GM12875 (cell line): Measurements from ENCODE around the gene INO80B.
"Not testable (repeated sequence)": the region's sequence is repeated elsewhere in the genome, so short reads cannot be mapped to it uniquely, and the experiment has no call there.

Experiments
- H3K4me3 ChIP-seq: one replicate; pipeline ENCODE4 v1.5.1; 2011; ENCODE audit warnings: low read depth, low read length, control low read depth
- CTCF ChIP-seq: IDR thresholded peaks from 2 replicates; pipeline ENCODE4 v1.5.1; 2011; ENCODE audit warnings: low read depth, mild to moderate bottlenecking, control low read depth, inconsistent platforms, low read length, moderate library complexity, borderline replicate concordance; ENCODE audit not compliant: insufficient read depth

Gene INO80B

GRCh38 chr2:74461187-74462053, 6.5 kb downstream of the INO80B start:
- peak; percentile 45; the same call in 1 of the 2 replicates for TF ChIP-seq CTCF

GRCh38 chr2:74462054-74462785, 7.3 kb downstream of the INO80B start:
- no peak overlapping the region for H3K4me3 ChIP-seq
- TF ChIP-seq CTCF, result no peak

More at GRCh38 chr2:74461187-74462053, 6.5 kb downstream of the INO80B start:
- no peak overlapping the region for H3K4me3 ChIP-seq

GRCh38 chr2:74462786-74463105, 7.9 kb downstream of the INO80B start:
- no peak for TF ChIP-seq CTCF
- no peak overlapping the region for H3K4me3 ChIP-seq

GRCh38 chr2:74464406-74464805, 9.5 kb downstream of the INO80B start:
- no peak for TF ChIP-seq CTCF
- peak overlapping the region; percentile 95 for H3K4me3 ChIP-seq

GRCh38 chr2:74470742-74471141, 15.9 kb downstream of the INO80B start:
- not testable (repeated sequence) for H3K4me3 ChIP-seq

GRCh38 chr2:74471332-74472065, 16.6 kb downstream of the INO80B start:
- TF ChIP-seq CTCF, result no peak
- peak overlapping the region; percentile 70 for H3K4me3 ChIP-seq
